GM21529 (cell line): Measurements from ENCODE around the gene SNX33.
"Not testable (repeated sequence)": the region's sequence is repeated elsewhere in the genome, so short reads cannot be mapped to it uniquely, and the experiment has no call there.

ENCODE experiments used
- ATAC-seq: cut with Tn5 transposase; IDR thresholded peaks from one replicate; pipeline ENCODE4 v1.9.1; 2021; ENCODE audit not compliant: unreplicated experiment

SNX33 gene

GRCh38 chr15:75647370-75648155 is at the start of gene SNX33:
TSS of gene SNX33 (plus strand) at chr15:75647912. CDS start at chr15:75649103, 1,191 bp downstream.
- peak; percentile 40 for ATAC-seq

- ATAC-seq = no peak
These were observed 49.4 kb upstream of the SNX33 start for GRCh38 chr15:75598361-75598760.

GRCh38 chr15:75599401-75599800 is 48.3 kb upstream of the SNX33 start:
- ATAC-seq = no peak

- ATAC-seq = no peak
These were observed 41.7 kb upstream of the SNX33 start for GRCh38 chr15:75606026-75606425.

- no peak for ATAC-seq
These were observed 40.7 kb upstream of the SNX33 start for GRCh38 chr15:75606711-75607699.

GRCh38 chr15:75616766-75617165 is 30.9 kb upstream of the SNX33 start:
- no peak for ATAC-seq

- ATAC-seq = no peak
These were observed 27.5 kb upstream of the SNX33 start for GRCh38 chr15:75620058-75620820.

- ATAC-seq = no peak
These were observed 26.8 kb upstream of the SNX33 start for GRCh38 chr15:75620841-75621391.

GRCh38 chr15:75622505-75622904 is 25.2 kb upstream of the SNX33 start:
- no peak for ATAC-seq

- peak; percentile 74 for ATAC-seq
These were observed 22.0 kb upstream of the SNX33 start, which contains the start of gene SNUPN for GRCh38 chr15:75625542-75626347. TSS of gene SNUPN (minus strand) at chr15:75625725. CDS start at chr15:75621051, 4,674 bp downstream.

GRCh38 chr15:75631935-75632334 is 15.8 kb upstream of the SNX33 start:
- no peak for ATAC-seq

GRCh38 chr15:75633922-75634321 is 13.8 kb upstream of the SNX33 start:
- ATAC-seq = not testable (repeated sequence)

GRCh38 chr15:75636026-75636425 is 11.7 kb upstream of the SNX33 start:
- ATAC-seq = no peak

GRCh38 chr15:75637245-75638009 is 10.3 kb upstream of the SNX33 start:
- ATAC-seq = no peak

- no peak for ATAC-seq
These were observed 8.5 kb upstream of the SNX33 start for GRCh38 chr15:75639191-75639708.

GRCh38 chr15:75639709-75640482 is 7.8 kb upstream of the SNX33 start, which contains the start of gene IMP3:
TSS of gene IMP3 (minus strand) at chr15:75640224. CDS start at chr15:75640168, 56 bp downstream.
- peak; percentile 83 for ATAC-seq

GRCh38 chr15:75640483-75641178 is 7.1 kb upstream of the SNX33 start:
- ATAC-seq = peak; percentile 29
